ENCODE results near the gene SWSAP1.
"Not testable (repeated sequence)": the region's sequence is repeated elsewhere in the genome, so short reads cannot be mapped to it uniquely, and the experiment has no call there.

The SWSAP1 gene

GRCh38 chr19:11379269-11379845, 4.9 kb downstream of the SWSAP1 start:
- DNase-seq = not testable (repeated sequence)

- no peak for DNase-seq
These were observed 5.4 kb downstream of the SWSAP1 start for GRCh38 chr19:11379857-11380350.

GRCh38 chr19:11380653-11381537, 6.4 kb downstream of the SWSAP1 start:
- peak; percentile 90 to 94 for DNase-seq

- DNase-seq = peak; percentile 39 to 54
These were observed 8.6 kb downstream of the SWSAP1 start for GRCh38 chr19:11382898-11383705.

GRCh38 chr19:11383706-11384048, 9.2 kb downstream of the SWSAP1 start:
- DNase-seq = no peak

- no peak for DNase-seq
These were observed 10.3 kb downstream of the SWSAP1 start for GRCh38 chr19:11384778-11385129.

GRCh38 chr19:11387162-11388034, 12.9 kb downstream of the SWSAP1 start:
- DNase-seq = no peak

- no peak for DNase-seq
These were observed 15.9 kb downstream of the SWSAP1 start for GRCh38 chr19:11390359-11390758.

GRCh38 chr19:11390933-11391680, 16.6 kb downstream of the SWSAP1 start:
- no peak for DNase-seq

- DNase-seq = no peak
These were observed 22.7 kb downstream of the SWSAP1 start for GRCh38 chr19:11397089-11397610.

GRCh38 chr19:11399667-11400066, 25.2 kb downstream of the SWSAP1 start:
- DNase-seq = no peak

GRCh38 chr19:11400798-11401197, 26.3 kb downstream of the SWSAP1 start:
- DNase-seq = no peak

- no peak for DNase-seq
These were observed 27.5 kb downstream of the SWSAP1 start for GRCh38 chr19:11401808-11402543.

GRCh38 chr19:11404588-11405222, 30.2 kb downstream of the SWSAP1 start:
- DNase-seq = no peak

GRCh38 chr19:11405846-11406643, 31.6 kb downstream of the SWSAP1 start:
- DNase-seq = no peak

GRCh38 chr19:11406703-11407236, 32.3 kb downstream of the SWSAP1 start:
- not testable (repeated sequence) for DNase-seq

GRCh38 chr19:11408591-11408990, 34.1 kb downstream of the SWSAP1 start:
- DNase-seq = no peak

GRCh38 chr19:11410682-11411081, 36.2 kb downstream of the SWSAP1 start:
- DNase-seq = no peak

- DNase-seq = no peak
These were observed 40.1 kb downstream of the SWSAP1 start for GRCh38 chr19:11414544-11414943.

Measured in stimulated activated CD4-positive, alpha-beta T cell treated with anti-CD3 and anti-CD28 coated beads, Interleukin-2, amount 100 ng/mL, for 48 hours (primary cell).